Mucosa of rectum (tissue), 2 donors: ENCODE results near the gene H19.

Experiments
- H3K27ac ChIP-seq, 2 donors: one replicate each; pipeline ENCODE4 v1.7.0; 2013; ENCODE audit warnings: inconsistent platforms in 2 of 2, low read depth in 2 of 2, low read length in 2 of 2
- H3K27me3 ChIP-seq, 2 donors: one replicate each; pipeline ENCODE4 v1.7.0; 2013; ENCODE audit warnings: low read length in 2 of 2; ENCODE audit not compliant: control insufficient read depth in 2 of 2, insufficient read depth in 2 of 2
- H3K36me3 ChIP-seq, 2 donors: one replicate each; pipeline ENCODE4 v1.7.0; 2013; ENCODE audit warnings: low read length in 2 of 2; ENCODE audit not compliant: control insufficient read depth in 2 of 2, insufficient read depth in 2 of 2
- H3K4me1 ChIP-seq, 2 donors: one replicate each; pipeline ENCODE4 v1.7.0; 2013; ENCODE audit warnings: low read length in 2 of 2, mild to moderate bottlenecking in 1 of 2; ENCODE audit not compliant: control insufficient read depth in 2 of 2, insufficient read depth in 2 of 2
- H3K4me3 ChIP-seq, 2 donors: one replicate each; pipeline ENCODE4 v1.7.0; 2013; ENCODE audit warnings: low read length in 2 of 2
- H3K9ac ChIP-seq, 2 donors: one replicate each; pipeline ENCODE4 v1.7.0; 2013; ENCODE audit warnings: low read length in 2 of 2, low read depth in 1 of 2, mild to moderate bottlenecking in 1 of 2
- H3K9me3 ChIP-seq, 2 donors: one replicate each; pipeline ENCODE4 v1.7.0; 2013; ENCODE audit warnings: low read length in 2 of 2; ENCODE audit not compliant: control insufficient read depth in 2 of 2
- donor health status: healthy.
- donor health status: Normal muscosa, but diverticular disease.

H19 gene

GRCh38 chr11:1997755-1998154 is at the start of gene H19:
Gene H19, minus strand, starts transcription at chr11:1997842.
- Histone ChIP-seq H3K4me3 (no peak within 1 kb of the TSS), H3K9me3 (no peaks in the 10 kb centered on the region), H3K9ac (no peak within 1 kb of the TSS), H3K4me1 (no peaks in the 10 kb centered on the region), H3K27me3 (no peaks in the 10 kb centered on the region), H3K36me3 (no peaks in the 10 kb centered on the region), H3K27ac (no peak within 1 kb of the TSS)

GRCh38 chr11:2041963-2042362 is 44.3 kb upstream of the H19 start:
- Histone ChIP-seq H3K4me3 (no peak overlapping the region), H3K27ac (no peak overlapping the region)

DNA sequence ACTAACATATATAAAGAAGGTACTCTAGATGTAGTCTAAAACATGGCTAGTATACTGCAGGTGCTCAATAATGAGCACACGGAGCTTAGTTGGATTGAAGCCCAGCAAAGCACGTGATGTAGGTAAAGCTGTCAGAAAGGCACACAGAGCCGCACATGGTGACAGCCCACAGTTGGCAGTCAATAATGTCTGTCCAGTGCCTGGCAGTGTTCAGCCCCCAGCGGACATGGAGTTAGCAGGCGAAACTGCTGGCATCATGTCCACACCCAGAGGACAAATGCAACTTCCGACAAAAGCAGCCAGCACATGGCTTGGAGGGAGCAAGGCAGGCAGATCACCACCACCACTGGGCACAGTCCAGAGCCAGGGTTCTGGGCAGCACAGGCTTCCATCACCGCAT is 43.5 kb upstream of the H19 start:
- H3K9me3 ChIP-seq, result no peaks in the 10 kb centered on the region
- H3K4me1 ChIP-seq, result no peaks in the 10 kb centered on the region
- H3K27me3 ChIP-seq, result no peaks in the 10 kb centered on the region
- H3K36me3 ChIP-seq, result no peaks in the 10 kb centered on the region
- no peak overlapping the region for H3K4me3 ChIP-seq
- H3K9ac ChIP-seq, result no peak overlapping the region
- no peak overlapping the region for H3K27ac ChIP-seq

More at GRCh38 chr11:2041963-2042362, 44.3 kb upstream of the H19 start:
- Histone ChIP-seq H3K9ac (no peak overlapping the region), H3K9me3 (no peaks in the 10 kb centered on the region), H3K27me3 (no peaks in the 10 kb centered on the region), H3K36me3 (no peaks in the 10 kb centered on the region), H3K4me1 (no peaks in the 10 kb centered on the region)

DNA sequence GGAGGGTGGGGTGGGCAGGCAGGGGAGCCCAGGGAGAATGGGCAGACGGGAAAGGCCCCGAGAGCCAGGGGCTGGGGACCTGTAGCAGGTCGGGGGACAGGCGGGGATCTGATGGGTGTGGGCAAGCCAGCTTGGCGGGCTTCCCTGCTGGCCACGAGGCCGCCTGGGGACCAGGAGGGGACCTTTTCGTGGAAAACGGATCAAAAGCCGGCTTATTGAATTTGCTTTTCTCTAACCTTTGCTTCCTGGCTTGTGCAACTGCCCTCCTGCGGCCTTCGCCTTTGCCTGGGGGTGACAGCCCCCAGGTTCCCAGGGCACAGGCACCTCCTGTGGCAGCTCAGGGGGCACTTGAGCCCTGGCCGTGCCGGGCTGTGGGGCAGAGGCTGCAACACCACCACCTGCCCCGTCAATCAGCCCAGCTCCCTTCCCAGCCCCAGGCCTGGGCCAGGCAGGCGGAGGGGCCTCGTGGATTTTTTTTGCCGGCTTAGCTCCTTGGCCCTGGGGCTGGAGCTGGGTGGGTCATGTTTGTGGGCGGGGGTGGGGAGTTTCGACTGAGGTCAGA is 41.6 kb upstream of the H19 start:
- Histone ChIP-seq H3K27ac (no peak overlapping the region), H3K9ac (no peak overlapping the region), H3K36me3 (no peaks in the 10 kb centered on the region), H3K4me3 (no peak overlapping the region), H3K9me3 (no peaks in the 10 kb centered on the region), H3K4me1 (no peaks in the 10 kb centered on the region), H3K27me3 (no peaks in the 10 kb centered on the region)

DNA sequence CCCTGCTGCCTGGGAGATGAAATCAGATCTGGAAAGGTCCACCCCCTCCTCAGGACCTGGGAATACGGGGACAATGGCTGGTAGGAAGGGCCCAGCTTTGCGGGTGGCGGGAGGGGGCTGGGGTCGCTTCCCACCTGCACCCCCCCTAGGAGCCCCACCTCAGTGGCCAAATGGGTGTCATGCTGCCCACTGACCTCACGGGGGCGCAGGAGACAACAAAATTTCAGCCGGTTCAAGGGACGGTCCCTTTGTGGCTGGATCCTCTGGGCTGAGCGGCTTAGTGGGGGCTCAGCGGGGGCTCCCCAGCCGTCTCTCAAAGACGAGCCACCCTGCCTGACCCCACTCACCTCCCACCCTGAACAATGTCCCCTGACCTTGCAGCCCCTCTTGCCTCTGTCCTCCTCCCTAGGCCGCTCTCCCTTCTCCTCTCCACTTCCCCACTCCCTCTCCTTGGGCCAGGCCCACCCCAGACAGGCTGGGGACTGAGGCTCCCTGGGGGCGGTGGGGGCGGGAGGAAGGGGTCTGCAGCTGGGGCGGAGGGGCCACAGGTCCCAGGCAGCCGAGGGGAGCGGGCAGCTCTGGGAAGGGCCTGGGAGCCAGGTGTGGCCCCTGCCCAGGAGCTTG is 39.3 kb upstream of the H19 start:
- Histone ChIP-seq H3K4me3 (no peak overlapping the region), H3K9me3 (no peaks in the 10 kb centered on the region), H3K4me1 (no peaks in the 10 kb centered on the region), H3K27ac (no peak overlapping the region), H3K9ac (no peak overlapping the region), H3K27me3 (no peaks in the 10 kb centered on the region), H3K36me3 (no peaks in the 10 kb centered on the region)

- H3K9ac ChIP-seq, result no peak overlapping the region
- H3K27me3 ChIP-seq, result no peaks in the 10 kb centered on the region
- no peak overlapping the region for H3K4me3 ChIP-seq
- H3K4me1 ChIP-seq, result no peaks in the 10 kb centered on the region
- no peaks in the 10 kb centered on the region for H3K36me3 ChIP-seq
- H3K27ac ChIP-seq, result no peak overlapping the region
- H3K9me3 ChIP-seq, result no peaks in the 10 kb centered on the region
These were observed 37.7 kb upstream of the H19 start for GRCh38 chr11:2035382-2035781.

GRCh38 chr11:2031058-2031457 is 33.4 kb upstream of the H19 start:
- Histone ChIP-seq H3K36me3 (no peaks in the 10 kb centered on the region), H3K4me1 (no peaks in the 10 kb centered on the region), H3K4me3 (no peak overlapping the region), H3K27ac (no peak overlapping the region), H3K27me3 (no peaks in the 10 kb centered on the region), H3K9ac (no peak overlapping the region), H3K9me3 (no peaks in the 10 kb centered on the region)

GRCh38 chr11:2027708-2028107 is 30.1 kb upstream of the H19 start:
- H3K9me3 ChIP-seq, result no peaks in the 10 kb centered on the region
- H3K27me3 ChIP-seq, result no peaks in the 10 kb centered on the region
- no peak overlapping the region for H3K4me3 ChIP-seq
- H3K27ac ChIP-seq, result no peak overlapping the region
- H3K9ac ChIP-seq, result no peak overlapping the region
- H3K4me1 ChIP-seq, result no peaks in the 10 kb centered on the region
- no peaks in the 10 kb centered on the region for H3K36me3 ChIP-seq

- no peaks in the 10 kb centered on the region for H3K27me3 ChIP-seq
- H3K4me3 ChIP-seq, result no peak overlapping the region
- no peaks in the 10 kb centered on the region for H3K9me3 ChIP-seq
- H3K27ac ChIP-seq, result no peak overlapping the region
- H3K9ac ChIP-seq, result no peak overlapping the region
- no peaks in the 10 kb centered on the region for H3K36me3 ChIP-seq
- H3K4me1 ChIP-seq, result no peaks in the 10 kb centered on the region
These were observed 17.4 kb upstream of the H19 start for GRCh38 chr11:2015025-2015424.

GRCh38 chr11:2012440-2012839 is 14.8 kb upstream of the H19 start:
- H3K9me3 ChIP-seq, result no peaks in the 10 kb centered on the region
- H3K27me3 ChIP-seq, result no peaks in the 10 kb centered on the region
- H3K27ac ChIP-seq, result no peak overlapping the region
- H3K4me3 ChIP-seq, result no peak overlapping the region
- no peaks in the 10 kb centered on the region for H3K36me3 ChIP-seq
- no peak overlapping the region for H3K9ac ChIP-seq
- no peaks in the 10 kb centered on the region for H3K4me1 ChIP-seq
